Suprapubic skin (tissue), 3 donors: ENCODE measurements around the gene CCDC78.

ENCODE experiments used
- CTCF ChIP-seq, 2 donors: fragments of 200-600 bp in 1 of 2; fragments of 450-650 bp in 1 of 2; sonication (generic) in 1 of 2; IDR thresholded peaks; one replicate each; pipeline ENCODE4 v1.5.1; 2016 to 2019; ENCODE audit warnings: antibody characterized with exemption in 2 of 2, mild to moderate bottlenecking in 1 of 2, moderate library complexity in 1 of 2
- EP300 ChIP-seq: sonication (generic); formaldehyde crosslinking; IDR thresholded peaks from one replicate; pipeline ENCODE4 v1.6.1; 2017; ENCODE audit warnings: antibody characterized with exemption
- POLR2A ChIP-seq, 2 donors: fragments of 450-650 bp; IDR thresholded peaks; one replicate each; pipeline ENCODE4 v1.6.1; 2017; ENCODE audit warnings: antibody characterized with exemption in 2 of 2, mild to moderate bottlenecking in 2 of 2, moderate library complexity in 2 of 2

- TF ChIP-seq CTCF (IDR thresholded peaks at IDR 0.05) (no peak), EP300 (no peak), POLR2A (IDR thresholded peaks at IDR 0.05) (no peak)
Observed at GRCh38 chr16:741986-742629, 15.9 kb upstream of the CCDC78 start.
